Calu3 (cell line): ENCODE data around the gene NRIP1. TPM values are rescaled to one million over a fixed set of nuclear protein-coding genes. Genes with fewer than 3 reads are reported as not detected.

ENCODE experiments used
- BruUV-seq: library from RNA; stranded (reverse); fragments of 400-500 nt; replicated peaks from 2 replicates; lab custom pipeline; 2021; lab: Mats Ljungman, UMichigan
- CTCF ChIA-PET: fragments of 300-600 bp; sonication (Branson Sonifier 250); formaldehyde crosslinking; loops from one replicate; lab custom pipeline; 2022; ENCODE audit warnings: antibody characterized with exemption; lab: Charles Lee
- DNase-seq: peaks from one replicate; pipeline ENCODE4 v3.0.0; 2022
- H3K27ac Mint-ChIP-seq: one replicate; pipeline ENCODE4 v1.8.0; 2022; ENCODE audit warnings: mixed read lengths; ENCODE audit not compliant: unreplicated experiment
- H3K27me3 Mint-ChIP-seq: one replicate; pipeline ENCODE4 v1.8.0; 2022; ENCODE audit warnings: mixed read lengths; ENCODE audit not compliant: unreplicated experiment
- H3K36me3 Mint-ChIP-seq: one replicate; pipeline ENCODE4 v1.8.0; 2022; ENCODE audit warnings: mild to moderate bottlenecking, moderate library complexity, mixed read lengths; ENCODE audit not compliant: insufficient read depth, unreplicated experiment
- H3K4me1 Mint-ChIP-seq: one replicate; pipeline ENCODE4 v1.8.0; 2022; ENCODE audit warnings: mild to moderate bottlenecking, low read depth, mixed read lengths; ENCODE audit not compliant: unreplicated experiment
- H3K4me3 Mint-ChIP-seq: one replicate; pipeline ENCODE4 v1.8.0; 2022; ENCODE audit warnings: mild to moderate bottlenecking, low read depth, moderate library complexity, mixed read lengths; ENCODE audit not compliant: unreplicated experiment
- H3K9me3 Mint-ChIP-seq: one replicate; pipeline ENCODE4 v1.8.0; 2022; ENCODE audit warnings: low read depth, mixed read lengths; ENCODE audit not compliant: unreplicated experiment
- intact Hi-C: fragments of 100-400 bp; cut with micrococcal nuclease; formaldehyde crosslinking; loops from one replicate; pipeline ENCODE4 v1.10.0; 2022; ENCODE audit not compliant: unreplicated experiment
- total RNA-seq: library from RNA; stranded (reverse); gene quantifications from 2 replicates; pipeline ENCODE4 v1.2.3, GENCODE V29; 2022
- TF ChIP-seq, protein P1 (sequence below): fragments of 200-600 bp; IDR thresholded peaks from one replicate; pipeline ENCODE4 v1.8.0; 2022; ENCODE audit warnings: antibody characterized with exemption; ENCODE audit not compliant: unreplicated experiment

The NRIP1 gene
- total RNA-seq, 1 experiment from 2014 or later, result 58.7 TPM

DNA sequence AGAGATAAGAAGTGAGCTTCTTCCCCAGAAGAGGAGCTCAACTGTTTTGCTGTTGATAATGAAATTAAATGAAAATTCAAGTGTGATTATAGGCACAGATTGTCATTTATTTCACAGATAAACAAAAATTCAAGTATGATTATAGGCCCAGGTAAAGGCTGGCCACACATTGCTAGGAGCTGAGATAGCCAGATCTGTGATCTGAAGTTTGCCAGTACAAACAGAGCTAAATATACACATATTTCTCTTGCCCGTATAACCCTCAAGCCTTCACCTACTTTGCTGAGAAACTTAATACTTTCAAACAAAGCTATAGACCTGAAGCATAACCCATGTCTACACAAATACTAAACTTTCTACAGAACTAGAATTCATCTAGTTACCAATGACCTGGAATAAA lies 31.3 kb upstream of the NRIP1 start:
- H3K4me1 Mint-ChIP-seq, result no peaks in the 10 kb centered on the region
- no peaks in the 10 kb centered on the region for H3K9me3 Mint-ChIP-seq
- no peaks in the 10 kb centered on the region for H3K27me3 Mint-ChIP-seq
- CTCF ChIA-PET, result no interaction called here
- no TSS peak for BruUV-seq
- no peak overlapping the region for H3K4me3 Mint-ChIP-seq
- TF ChIP-seq, protein P1, sequence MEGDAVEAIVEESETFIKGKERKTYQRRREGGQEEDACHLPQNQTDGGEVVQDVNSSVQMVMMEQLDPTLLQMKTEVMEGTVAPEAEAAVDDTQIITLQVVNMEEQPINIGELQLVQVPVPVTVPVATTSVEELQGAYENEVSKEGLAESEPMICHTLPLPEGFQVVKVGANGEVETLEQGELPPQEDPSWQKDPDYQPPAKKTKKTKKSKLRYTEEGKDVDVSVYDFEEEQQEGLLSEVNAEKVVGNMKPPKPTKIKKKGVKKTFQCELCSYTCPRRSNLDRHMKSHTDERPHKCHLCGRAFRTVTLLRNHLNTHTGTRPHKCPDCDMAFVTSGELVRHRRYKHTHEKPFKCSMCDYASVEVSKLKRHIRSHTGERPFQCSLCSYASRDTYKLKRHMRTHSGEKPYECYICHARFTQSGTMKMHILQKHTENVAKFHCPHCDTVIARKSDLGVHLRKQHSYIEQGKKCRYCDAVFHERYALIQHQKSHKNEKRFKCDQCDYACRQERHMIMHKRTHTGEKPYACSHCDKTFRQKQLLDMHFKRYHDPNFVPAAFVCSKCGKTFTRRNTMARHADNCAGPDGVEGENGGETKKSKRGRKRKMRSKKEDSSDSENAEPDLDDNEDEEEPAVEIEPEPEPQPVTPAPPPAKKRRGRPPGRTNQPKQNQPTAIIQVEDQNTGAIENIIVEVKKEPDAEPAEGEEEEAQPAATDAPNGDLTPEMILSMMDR, result no peak
- no peaks in the 10 kb centered on the region for H3K36me3 Mint-ChIP-seq
- intact Hi-C loops, result no loop called here
- no peak overlapping the region for H3K27ac Mint-ChIP-seq
- DNase-seq, result no peak

DNA sequence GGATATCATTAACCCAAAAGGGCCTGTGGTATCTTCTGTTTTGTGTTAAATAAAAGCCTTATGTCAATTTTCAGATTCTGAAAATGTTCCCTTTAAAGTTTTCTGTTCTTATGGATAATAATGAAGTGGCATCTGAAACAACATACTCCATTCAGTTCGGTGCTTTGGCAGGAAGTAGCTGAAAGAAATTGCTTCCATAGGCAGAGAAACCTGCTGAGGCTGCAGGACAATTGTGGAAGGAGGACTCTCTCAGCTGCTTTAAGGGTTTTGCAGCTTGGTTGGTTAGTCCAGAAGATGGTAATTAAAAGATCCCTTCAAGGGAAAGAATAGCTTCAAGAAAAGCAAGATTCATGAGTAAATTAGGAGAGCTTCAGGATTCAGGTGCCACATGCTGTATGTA lies 30.5 kb upstream of the NRIP1 start:
- TF ChIP-seq, protein P1, result no peak
- no peaks in the 10 kb centered on the region for H3K36me3 Mint-ChIP-seq
- intact Hi-C loops, result no loop called here
- no peaks in the 10 kb centered on the region for H3K9me3 Mint-ChIP-seq
- no peak overlapping the region for H3K4me3 Mint-ChIP-seq
- H3K27ac Mint-ChIP-seq, result no peak overlapping the region
- DNase-seq, result no peak
- H3K27me3 Mint-ChIP-seq, result no peaks in the 10 kb centered on the region
- BruUV-seq, result no TSS peak
- CTCF ChIA-PET, result no interaction called here
- no peaks in the 10 kb centered on the region for H3K4me1 Mint-ChIP-seq

DNA sequence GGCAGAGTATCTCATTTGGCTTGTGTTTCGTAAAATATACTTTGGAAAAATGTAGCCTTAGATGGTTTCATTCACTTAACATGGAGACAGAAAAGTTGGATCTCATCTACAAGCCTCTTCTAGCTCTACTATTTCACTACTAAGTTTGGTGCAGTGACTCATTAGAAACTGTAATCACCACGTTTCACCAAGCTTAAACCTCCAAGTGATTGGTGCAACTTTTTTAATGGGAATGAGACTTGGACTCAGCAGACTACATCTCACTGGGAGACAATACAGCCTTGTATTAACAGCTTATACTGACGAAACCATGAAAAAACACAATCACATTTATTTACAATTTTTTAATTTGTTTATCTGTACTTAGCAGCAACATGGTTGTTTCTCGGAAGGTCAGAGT lies 29.9 kb upstream of the NRIP1 start:
- CTCF ChIA-PET, result no interaction called here
- DNase-seq, result no peak
- BruUV-seq, result no TSS peak
- Mint-ChIP-seq H3K27ac (no peak overlapping the region), H3K4me1 (no peaks in the 10 kb centered on the region), H3K36me3 (no peaks in the 10 kb centered on the region), H3K4me3 (no peak overlapping the region), H3K27me3 (no peaks in the 10 kb centered on the region), H3K9me3 (no peaks in the 10 kb centered on the region)
- intact Hi-C loops, result no loop called here
- TF ChIP-seq, protein P1, result no peak

DNA sequence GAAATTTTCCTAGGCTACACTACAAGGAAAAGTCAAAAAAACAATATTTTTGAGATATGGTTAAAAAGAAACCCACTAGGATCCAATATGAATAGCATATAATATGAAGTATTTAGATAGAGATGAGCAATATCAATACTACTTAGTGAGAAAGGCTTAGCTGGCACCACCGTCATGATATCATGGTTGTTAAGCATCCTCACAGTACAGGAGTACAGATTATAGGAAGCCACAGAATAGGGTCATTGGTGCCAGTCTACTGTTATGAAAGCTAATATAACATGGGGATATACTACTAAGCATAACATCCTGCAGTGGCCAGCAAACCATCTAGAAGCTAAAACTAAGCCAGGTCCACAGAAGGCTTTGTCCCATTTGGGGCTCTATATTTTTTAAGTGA lies 28.4 kb upstream of the NRIP1 start:
- BruUV-seq, result no TSS peak

More for the DNA sequence above, 28.4 kb upstream of the NRIP1 start:
- H3K36me3 Mint-ChIP-seq, result no peaks in the 10 kb centered on the region
- TF ChIP-seq, protein P1, result no peak
- H3K9me3 Mint-ChIP-seq, result no peaks in the 10 kb centered on the region
- no peak overlapping the region for H3K27ac Mint-ChIP-seq
- H3K4me1 Mint-ChIP-seq, result no peaks in the 10 kb centered on the region
- CTCF ChIA-PET, result no interaction called here
- no peaks in the 10 kb centered on the region for H3K27me3 Mint-ChIP-seq
- intact Hi-C loops, result no loop called here
- no peak for DNase-seq
- H3K4me3 Mint-ChIP-seq, result no peak overlapping the region
